ENCODE data around the gene METTL22. TPM values are rescaled to one million over a fixed set of nuclear protein-coding genes. Genes with fewer than 3 reads are reported as not detected.

Gene METTL22
- 38.3 and 45.3 TPM in 2 replicates for polyA plus RNA-seq (2012; rRNA removed)
- 24.4 and 25.9 TPM in 2 replicates for polyA plus RNA-seq (2012; cell fraction: cytosol; rRNA removed)
- polyA plus RNA-seq (2012; cell fraction: nucleus; rRNA removed) = 116 and 138 TPM in 2 replicates

- Histone ChIP-seq H3K79me2 (ENCODE audit: insufficient read depth) (peaks cover 46% of the 10 kb centered on the region), H3K9me3 (no peaks in the 10 kb centered on the region), H3K4me1 (ENCODE audit: control insufficient read depth in 1 of 2, insufficient read depth in 2 of 2, low read depth in 1 of 2, low read length in 1 of 2) (peaks cover 11 to 17% of the 10 kb centered on the region in 2 experiments; a peak in 3 of 4 replicates), H4K20me1 (ENCODE audit: insufficient read depth) (peaks cover 7% of the 10 kb centered on the region; the same call in 1 of the 2 replicates), H3K36me3 (replicated peaks in 1 of 2; ENCODE audit: control insufficient read depth in 1 of 2, insufficient read depth in 2 of 2, low read length in 1 of 2) (peaks cover 8 to 13% of the 10 kb centered on the region in 2 experiments), H2AFZ (ENCODE audit: low read depth) (peak within 1 kb of the TSS; percentile 78), H3K4me3 (ENCODE audit: low read depth in 2 of 2, low read length in 1 of 2) (peak within 1 kb of the TSS; percentile 91 to 98), H3K9me2 (no peaks in the 10 kb centered on the region), H3K27me3 (ENCODE audit: insufficient read depth) (peaks cover 3% of the 10 kb centered on the region; the same call in 1 of the 2 replicates), H3K4me2 (peak within 1 kb of the TSS; percentile 94), H3K9ac (peak within 1 kb of the TSS; percentile 84), H3K27ac (ENCODE audit: low read depth in 2 of 2, low read length in 1 of 2) (peak within 1 kb of the TSS; percentile 59 to 70; a peak in 3 of 4 replicates), H3F3A (replicated peaks; ENCODE audit: insufficient read depth) (peaks cover 3% of the 10 kb centered on the region)
- POLR2A ChIA-PET = interaction anchor here (0.7 kb wide), 1 partner anchor 52 kb away, joined by 4 read pairs; no protein-coding TSS in a partner anchor
- CTCF ChIA-PET = interaction anchor here (1.2 to 2.4 kb wide), 4 partner anchors 14 to 259 kb away, joined by 4 to 10 read pairs (median 5); no protein-coding TSS in a partner anchor
- TF ChIP-seq MEF2A (IDR thresholded peaks at IDR 0.05; ENCODE audit: borderline replicate concordance, low read depth) = no peak
- no peak for TF ChIP-seq ELF1 (IDR thresholded peaks at IDR 0.05)
- TF ChIP-seq RCOR1 (IDR thresholded peaks at IDR 0.05; ENCODE audit: low read length) = 0 out of 2 replicates have a peak, but pooled peaks have one; percentile 27
- TF ChIP-seq NRF1 (IDR thresholded peaks at IDR 0.05; ENCODE audit: low read depth, low read length) = peak; percentile 93
- TF ChIP-seq RFX5 (IDR thresholded peaks at IDR 0.05; ENCODE audit: low read length) = no peak
- TF ChIP-seq TAF1 (IDR thresholded peaks at IDR 0.05; ENCODE audit: borderline replicate concordance, low read depth, low read length) = peak; percentile 74; the same call in 1 of the 2 replicates
- TF ChIP-seq POLR2AphosphoS5 (IDR thresholded peaks at IDR 0.05; ENCODE audit: low read depth, low read length) = peak; percentile 84
- peak; percentile 51; the same call in 1 of the 2 replicates for TF ChIP-seq MAX (IDR thresholded peaks at IDR 0.05; ENCODE audit: low read depth)
- peak; percentile 93 for TF ChIP-seq YY1 (IDR thresholded peaks at IDR 0.05; ENCODE audit: low read depth)
- peak; percentile 99 for DNase-seq
- WGBS (ENCODE audit: low lambda C conversion rate) = 0% methylated on average over 13 of the region's 51 CpGs
Observed at GRCh38 chr16:8621572-8622314, at the start of gene METTL22. Gene METTL22 (plus strand): TSS chr16:8621698. CDS start chr16:8625666, 3,968 bp downstream.

GRCh38 chr16:8572063-8572918 is 49.2 kb upstream of the METTL22 start:
- Histone ChIP-seq H3K79me2 (ENCODE audit: insufficient read depth) (no peaks in the 10 kb centered on the region), H3K9me2 (no peaks in the 10 kb centered on the region), H3K4me1 (ENCODE audit: control insufficient read depth in 1 of 2, insufficient read depth in 2 of 2, low read depth in 1 of 2, low read length in 1 of 2) (peaks cover 2 to 15% of the 10 kb centered on the region in 2 experiments; a peak in 2 of 4 replicates), H3K9me3 (no peaks in the 10 kb centered on the region), H4K20me1 (ENCODE audit: insufficient read depth) (no peaks in the 10 kb centered on the region), H3K4me2 (no peak overlapping the region), H3K9ac (no peak overlapping the region), H3K27me3 (ENCODE audit: insufficient read depth) (peaks cover 2% of the 10 kb centered on the region; the same call in 1 of the 2 replicates), H2AFZ (ENCODE audit: low read depth) (no peak overlapping the region), H3K4me3 (ENCODE audit: low read depth in 2 of 2, low read length in 1 of 2) (no peak overlapping the region; a peak in 1 of 4 replicates), H3K27ac (ENCODE audit: low read depth in 2 of 2, low read length in 1 of 2) (no peak overlapping the region), H3K36me3 (replicated peaks in 1 of 2; ENCODE audit: control insufficient read depth in 1 of 2, insufficient read depth in 2 of 2, low read length in 1 of 2) (no peaks in the 10 kb centered on the region), H3F3A (replicated peaks; ENCODE audit: insufficient read depth) (no peaks in the 10 kb centered on the region)
- POLR2A ChIA-PET = no interaction called here
- CTCF ChIA-PET = interaction anchor here (0.7 to 2.8 kb wide), 19 partner anchors 11 to 322 kb away, joined by 3 to 12 read pairs (median 3); partner anchors contain the start of genes PMM2 and TMEM186
- 50% methylated on average over 10 of the region's 11 CpGs for WGBS (ENCODE audit: low lambda C conversion rate)
- DNase-seq = no peak
- no peak for TF ChIP-seq GATA2 (CRISPR knock-in tag; IDR thresholded peaks at IDR 0.05)
- TF ChIP-seq FOXJ3 (CRISPR knock-in tag; IDR thresholded peaks at IDR 0.05) = no peak
- no peak for TF ChIP-seq RAD21 (IDR thresholded peaks at IDR 0.05; ENCODE audit: low read length)
- no peak for TF ChIP-seq REST (IDR thresholded peaks at IDR 0.05; ENCODE audit: low read depth, low read length)
- no peak for TF ChIP-seq TCF12 (IDR thresholded peaks at IDR 0.05)
- no peak for TF ChIP-seq SIN3A (IDR thresholded peaks at IDR 0.05; ENCODE audit: borderline replicate concordance, low read depth, low read length)
- no peak for TF ChIP-seq USF1 (IDR thresholded peaks at IDR 0.05; ENCODE audit: borderline replicate concordance, low read depth)
- no peak for TF ChIP-seq TAF1 (IDR thresholded peaks at IDR 0.05; ENCODE audit: borderline replicate concordance, low read depth, low read length)
- TF ChIP-seq SMC3 (IDR thresholded peaks at IDR 0.05; ENCODE audit: low read depth, low read length) = no peak
- no peak for TF ChIP-seq ELF1 (IDR thresholded peaks at IDR 0.05)
- no peak for TF ChIP-seq MXI1 (IDR thresholded peaks at IDR 0.05; ENCODE audit: low read depth, low read length)
- no peak for TF ChIP-seq FOXM1 (IDR thresholded peaks at IDR 0.05; ENCODE audit: low read depth)
- TF ChIP-seq EP300 (IDR thresholded peaks at IDR 0.05; ENCODE audit: borderline replicate concordance in 1 of 2, low read depth in 1 of 2, low read length in 1 of 2) = no peak
- TF ChIP-seq TEAD4 (IDR thresholded peaks at IDR 0.05; ENCODE audit: borderline replicate concordance, insufficient read depth) = no peak
